ENCODE results near the gene MTUS2.
"Not testable (repeated sequence)": the region's sequence is repeated elsewhere in the genome, so short reads cannot be mapped to it uniquely, and the experiment has no call there.

Gene MTUS2

GRCh38 chr13:29345860-29346582 lies 525.9 kb downstream of the MTUS2 start:
- FAIRE-seq: not testable (repeated sequence)

- no peak for FAIRE-seq
Measured at GRCh38 chr13:29355029-29355428, 534.9 kb downstream of the MTUS2 start.

GRCh38 chr13:29359181-29359580 lies 539.0 kb downstream of the MTUS2 start:
- no peak for FAIRE-seq

- no peak for FAIRE-seq
Measured at GRCh38 chr13:29361716-29362115, 541.6 kb downstream of the MTUS2 start.

GRCh38 chr13:29362849-29363604 lies 542.9 kb downstream of the MTUS2 start:
- no peak for FAIRE-seq

- no peak for FAIRE-seq
Measured at GRCh38 chr13:29369060-29369743, 549.1 kb downstream of the MTUS2 start.

- FAIRE-seq: no peak
Measured at GRCh38 chr13:29379281-29379680, 559.1 kb downstream of the MTUS2 start.

- FAIRE-seq: no peak
Measured at GRCh38 chr13:29379865-29380264, 559.7 kb downstream of the MTUS2 start.

GRCh38 chr13:29382021-29382420 lies 561.9 kb downstream of the MTUS2 start:
- no peak for FAIRE-seq

GRCh38 chr13:29383476-29383875 lies 563.3 kb downstream of the MTUS2 start:
- no peak for FAIRE-seq

GRCh38 chr13:29384466-29384865 lies 564.3 kb downstream of the MTUS2 start:
- FAIRE-seq: no peak

GRCh38 chr13:29384871-29385270 lies 564.7 kb downstream of the MTUS2 start:
- no peak for FAIRE-seq

- no peak for FAIRE-seq
Measured at GRCh38 chr13:29386246-29386645, 566.1 kb downstream of the MTUS2 start.

GRCh38 chr13:29390598-29390997 lies 570.5 kb downstream of the MTUS2 start:
- not testable (repeated sequence) for FAIRE-seq

- no peak for FAIRE-seq
Measured at GRCh38 chr13:29396446-29396845, 576.3 kb downstream of the MTUS2 start.

GRCh38 chr13:29397265-29397664 lies 577.1 kb downstream of the MTUS2 start:
- no peak for FAIRE-seq

GRCh38 chr13:29402166-29402636 lies 582.1 kb downstream of the MTUS2 start:
- no peak for FAIRE-seq

- FAIRE-seq: no peak
Measured at GRCh38 chr13:29405401-29405800, 585.3 kb downstream of the MTUS2 start.

GRCh38 chr13:29411481-29411880 lies 591.3 kb downstream of the MTUS2 start:
- FAIRE-seq: no peak

GRCh38 chr13:29418026-29418425 lies 597.9 kb downstream of the MTUS2 start:
- no peak for FAIRE-seq

GRCh38 chr13:29421118-29421517 lies 601.0 kb downstream of the MTUS2 start:
- FAIRE-seq: no peak

- FAIRE-seq: no peak
Measured at GRCh38 chr13:29422015-29422414, 601.9 kb downstream of the MTUS2 start.

GRCh38 chr13:29423050-29423449 lies 602.9 kb downstream of the MTUS2 start:
- no peak for FAIRE-seq

- no peak for FAIRE-seq
Measured at GRCh38 chr13:29427937-29428309, 607.8 kb downstream of the MTUS2 start.

Data from colon (tissue), 2 donors.